Ascending aorta (tissue), 2 donors: ENCODE measurements around the gene FNDC10. TPM values are rescaled to one million over a fixed set of nuclear protein-coding genes. Genes with fewer than 3 reads are reported as not detected.
"Not testable (repeated sequence)": the region's sequence is repeated elsewhere in the genome, so short reads cannot be mapped to it uniquely, and the experiment has no call there.

ENCODE experiments used
- DNase-seq, 2 donors: peaks; one replicate each; pipeline ENCODE4 v3.0.0-alpha.2; 2019; ENCODE audit warnings: low spot score in 2 of 2
- H3K27ac ChIP-seq, 2 donors: fragments of 200-600 bp; sonication (generic); one replicate each; pipeline ENCODE4 v1.5.1; 2016 to 2017; ENCODE audit warnings: mild to moderate bottlenecking in 1 of 2
- H3K27me3 ChIP-seq: fragments of 200-600 bp; sonication (generic); one replicate; pipeline ENCODE4 v1.5.1; 2017
- H3K36me3 ChIP-seq, 2 donors: fragments of 200-600 bp; sonication (generic); one replicate each; pipeline ENCODE4 v1.5.1; 2016
- H3K4me1 ChIP-seq, 2 donors: fragments of 200-600 bp; sonication (generic); one replicate each; pipeline ENCODE4 v1.5.1; 2016 to 2017; ENCODE audit warnings: mild to moderate bottlenecking in 1 of 2
- H3K4me3 ChIP-seq, 2 donors: fragments of 200-600 bp; sonication (generic); one replicate each; pipeline ENCODE4 v1.5.1; 2016 to 2017; ENCODE audit warnings: mild to moderate bottlenecking in 1 of 2
- H3K9me3 ChIP-seq, 2 donors: fragments of 200-600 bp; sonication (generic); one replicate each; pipeline ENCODE4 v1.5.1; 2016
- CTCF ChIP-seq, 3 experiments: fragments of 200-600 bp in 2 of 3; fragments of 450-650 bp in 1 of 3; sonication (generic) in 2 of 3; IDR thresholded peaks; one replicate each; pipeline ENCODE4 v1.5.1; 2016 to 2019; ENCODE audit warnings: antibody characterized with exemption in 3 of 3, mild to moderate bottlenecking in 1 of 3, moderate library complexity in 1 of 3
- intact Hi-C: fragments of 100-400 bp; cut with DNase I; formaldehyde crosslinking; loops from one replicate; pipeline ENCODE4 v1.15.1; 2023
- total RNA-seq: library from RNA; depleted of rRNA; stranded (reverse); fragments of >200 nt; gene quantifications from one replicate; pipeline ENCODE4 v1.1.0, GENCODE V29; 2016

Gene FNDC10
- total RNA-seq: 1.8 TPM

GRCh38 chr1:1599935-1600860 lies at the start of gene FNDC10:
Gene FNDC10, minus strand, starts transcription at chr1:1600135. Its CDS starts 120 bp downstream, at chr1:1600015.
- H3K27me3 ChIP-seq: peaks cover 6% of the 10 kb centered on the region

GRCh38 chr1:1648265-1648664 lies 48.3 kb upstream of the FNDC10 start:
- H3K27me3 ChIP-seq, intact Hi-C loops, H3K9me3 ChIP-seq, H3K4me1 ChIP-seq, H3K27ac ChIP-seq, H3K4me3 ChIP-seq: not testable (repeated sequence)
- DNase-seq: peak; percentile 3 to 53
- peaks cover 53 to 61% of the 10 kb centered on the region in 2 donors for H3K36me3 ChIP-seq

More at GRCh38 chr1:1599935-1600860, at the start of gene FNDC10:
- Histone ChIP-seq H3K9me3 (no peaks in the 10 kb centered on the region), H3K27ac (no peak within 1 kb of the TSS), H3K4me1 (peaks cover 4 to 5% of the 10 kb centered on the region in 2 donors), H3K36me3 (no peaks in the 10 kb centered on the region), H3K4me3 (peak within 1 kb of the TSS; percentile 44 to 60)
- no peak for DNase-seq
- intact Hi-C loops: no loop called here
- TF ChIP-seq CTCF (IDR thresholded peaks at IDR 0.05): no peak

GRCh38 chr1:1647567-1648241 lies 47.8 kb upstream of the FNDC10 start:
- peaks cover 48 to 56% of the 10 kb centered on the region in 2 donors for H3K36me3 ChIP-seq
- intact Hi-C loops, H3K4me1 ChIP-seq, H3K27ac ChIP-seq, H3K27me3 ChIP-seq, H3K9me3 ChIP-seq, H3K4me3 ChIP-seq: not testable (repeated sequence)
- peak; percentile 6 to 46 for DNase-seq

- H3K4me1 ChIP-seq, H3K27me3 ChIP-seq, H3K27ac ChIP-seq, intact Hi-C loops, H3K9me3 ChIP-seq, H3K4me3 ChIP-seq, DNase-seq: not testable (repeated sequence)
- peaks cover 34 to 43% of the 10 kb centered on the region in 2 donors for H3K36me3 ChIP-seq
These were observed 46.4 kb upstream of the FNDC10 start for GRCh38 chr1:1646326-1646725.

- H3K27me3 ChIP-seq, H3K4me1 ChIP-seq, H3K4me3 ChIP-seq, H3K27ac ChIP-seq, H3K9me3 ChIP-seq, intact Hi-C loops: not testable (repeated sequence)
- peaks cover 25 to 30% of the 10 kb centered on the region in 2 donors for H3K36me3 ChIP-seq
- DNase-seq: peak; percentile 0 to 30
These were observed 41.0 kb upstream of the FNDC10 start for GRCh38 chr1:1640711-1641461.

- H3K27me3 ChIP-seq, H3K4me1 ChIP-seq, intact Hi-C loops, H3K9me3 ChIP-seq, H3K4me3 ChIP-seq, H3K27ac ChIP-seq: not testable (repeated sequence)
- DNase-seq: peak; percentile 2 to 15
- peaks cover 23 to 30% of the 10 kb centered on the region in 2 donors for H3K36me3 ChIP-seq
These were observed 40.1 kb upstream of the FNDC10 start for GRCh38 chr1:1640081-1640480.

GRCh38 chr1:1639368-1639767 lies 39.4 kb upstream of the FNDC10 start:
- H3K4me3 ChIP-seq, intact Hi-C loops, H3K4me1 ChIP-seq, H3K9me3 ChIP-seq, H3K27me3 ChIP-seq, H3K27ac ChIP-seq: not testable (repeated sequence)
- peak in 1 of 2 donors; percentile 41 for DNase-seq
- H3K36me3 ChIP-seq: peaks cover 23 to 30% of the 10 kb centered on the region in 2 donors

- intact Hi-C loops, H3K4me3 ChIP-seq, H3K9me3 ChIP-seq, H3K27ac ChIP-seq, H3K4me1 ChIP-seq, H3K27me3 ChIP-seq: not testable (repeated sequence)
- H3K36me3 ChIP-seq: peaks cover 23 to 30% of the 10 kb centered on the region in 2 donors
- DNase-seq: peak in 1 of 2 donors; percentile 13
These were observed 38.6 kb upstream of the FNDC10 start for GRCh38 chr1:1638528-1638927.

GRCh38 chr1:1637479-1637875 lies 37.5 kb upstream of the FNDC10 start:
- H3K4me3 ChIP-seq, H3K9me3 ChIP-seq, intact Hi-C loops, H3K27ac ChIP-seq, DNase-seq, H3K4me1 ChIP-seq, H3K27me3 ChIP-seq: not testable (repeated sequence)
- H3K36me3 ChIP-seq: peaks cover 23 to 30% of the 10 kb centered on the region in 2 donors

GRCh38 chr1:1636621-1637478 lies 36.9 kb upstream of the FNDC10 start:
- peaks cover 23 to 30% of the 10 kb centered on the region in 2 donors for H3K36me3 ChIP-seq
- H3K4me1 ChIP-seq, H3K27ac ChIP-seq, intact Hi-C loops, H3K27me3 ChIP-seq, H3K9me3 ChIP-seq, H3K4me3 ChIP-seq: not testable (repeated sequence)
- peak; percentile 4 to 62 for DNase-seq

GRCh38 chr1:1634613-1635012 lies 34.7 kb upstream of the FNDC10 start:
- H3K27ac ChIP-seq, H3K4me1 ChIP-seq, intact Hi-C loops, H3K4me3 ChIP-seq, DNase-seq, H3K9me3 ChIP-seq, H3K27me3 ChIP-seq: not testable (repeated sequence)
- peaks cover 18 to 25% of the 10 kb centered on the region in 2 donors for H3K36me3 ChIP-seq

GRCh38 chr1:1633409-1633808 lies 33.5 kb upstream of the FNDC10 start:
- H3K27me3 ChIP-seq, H3K9me3 ChIP-seq, intact Hi-C loops, H3K4me3 ChIP-seq, DNase-seq, H3K4me1 ChIP-seq, H3K27ac ChIP-seq: not testable (repeated sequence)
- H3K36me3 ChIP-seq: peaks cover 17 to 18% of the 10 kb centered on the region in 2 donors
